Measurements from ENCODE around the gene RYR3.

The RYR3 gene

GRCh38 chr15:33623010-33623409 is 312.2 kb downstream of the RYR3 start:
- H3K4me2 ChIP-seq (ENCODE audit: low read depth, low read length, poor library complexity, severe bottlenecking): no peak overlapping the region
- no peaks in the 10 kb centered on the region for H4K20me1 ChIP-seq (ENCODE audit: insufficient read depth, low read length, poor library complexity, severe bottlenecking)
- peaks cover 9% of the 10 kb centered on the region for H3K27me3 ChIP-seq (ENCODE audit: insufficient read depth, low read length, poor library complexity, severe bottlenecking)
- no peaks in the 10 kb centered on the region for H3K4me1 ChIP-seq (ENCODE audit: insufficient read depth, low read length, poor library complexity, severe bottlenecking)
- H3K9me3 ChIP-seq (ENCODE audit: insufficient read depth, low read depth, low read length): no peaks in the 10 kb centered on the region
- no peaks in the 10 kb centered on the region for H3K79me2 ChIP-seq (ENCODE audit: insufficient read depth, low read length)
- no peaks in the 10 kb centered on the region for H3K36me3 ChIP-seq (ENCODE audit: insufficient read depth, low read length)
- no peak for TF ChIP-seq EZH2phosphoT487 (IDR thresholded peaks at IDR 0.05; ENCODE audit: borderline replicate concordance)
- peak; percentile 66 for TF ChIP-seq CTCF (conservative IDR thresholded peaks at IDR 0.05; ENCODE audit: low read length)
- H2AFZ ChIP-seq (ENCODE audit: low read length): no peak overlapping the region
- no peaks in the 10 kb centered on the region for H3K9me2 ChIP-seq (replicated peaks; ENCODE audit: low read depth, low read length)
- H3F3A ChIP-seq (ENCODE audit: low read depth): no peaks in the 10 kb centered on the region
- H3K9ac ChIP-seq (ENCODE audit: low read depth, low read length, poor library complexity, severe bottlenecking): no peak overlapping the region
- no peak overlapping the region for H3K4me3 ChIP-seq (ENCODE audit: low read length, poor library complexity, severe bottlenecking)

- no peak for TF ChIP-seq EZH2phosphoT487 (IDR thresholded peaks at IDR 0.05; ENCODE audit: borderline replicate concordance)
- no peak for TF ChIP-seq CTCF (conservative IDR thresholded peaks at IDR 0.05; ENCODE audit: low read length)
- Histone ChIP-seq H2AFZ (ENCODE audit: low read length) (no peak overlapping the region), H3F3A (ENCODE audit: low read depth) (no peaks in the 10 kb centered on the region), H3K27me3 (ENCODE audit: insufficient read depth, low read length, poor library complexity, severe bottlenecking) (peaks cover 9% of the 10 kb centered on the region), H4K20me1 (ENCODE audit: insufficient read depth, low read length, poor library complexity, severe bottlenecking) (no peaks in the 10 kb centered on the region), H3K9me3 (ENCODE audit: insufficient read depth, low read depth, low read length) (no peaks in the 10 kb centered on the region), H3K4me2 (ENCODE audit: low read depth, low read length, poor library complexity, severe bottlenecking) (no peak overlapping the region), H3K4me3 (ENCODE audit: low read length, poor library complexity, severe bottlenecking) (no peak overlapping the region), H3K36me3 (ENCODE audit: insufficient read depth, low read length) (no peaks in the 10 kb centered on the region), H3K9me2 (replicated peaks; ENCODE audit: low read depth, low read length) (no peaks in the 10 kb centered on the region), H3K9ac (ENCODE audit: low read depth, low read length, poor library complexity, severe bottlenecking) (no peak overlapping the region), H3K79me2 (ENCODE audit: insufficient read depth, low read length) (no peaks in the 10 kb centered on the region), H3K4me1 (ENCODE audit: insufficient read depth, low read length, poor library complexity, severe bottlenecking) (no peaks in the 10 kb centered on the region)
Observed at GRCh38 chr15:33624439-33624838, 313.7 kb downstream of the RYR3 start.

DNA sequence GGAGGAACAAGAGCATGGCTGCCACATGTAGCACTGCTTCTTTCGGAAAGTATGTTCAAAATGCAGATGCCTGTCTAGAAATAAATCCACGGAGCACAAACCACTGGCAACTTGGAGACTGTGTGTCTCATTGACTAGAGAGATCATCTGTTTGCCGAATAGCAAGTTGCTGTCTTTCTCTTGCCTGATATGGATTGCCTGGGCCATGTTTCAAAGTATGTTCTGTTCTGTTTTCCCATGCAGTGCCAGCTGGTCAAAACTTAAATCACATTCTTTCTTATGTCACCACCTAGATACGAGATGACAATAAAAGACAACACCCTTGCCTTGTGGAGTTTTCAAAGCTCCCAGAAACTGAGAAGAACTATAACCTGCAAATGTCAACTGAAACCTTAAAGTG is 318.9 kb downstream of the RYR3 start:
- H3K79me2 ChIP-seq (ENCODE audit: insufficient read depth, low read length): no peaks in the 10 kb centered on the region
- H3K4me3 ChIP-seq (ENCODE audit: low read length, poor library complexity, severe bottlenecking): no peak overlapping the region
- H3K36me3 ChIP-seq (ENCODE audit: insufficient read depth, low read length): no peaks in the 10 kb centered on the region
- H3K4me2 ChIP-seq (ENCODE audit: low read depth, low read length, poor library complexity, severe bottlenecking): no peak overlapping the region
- H3K4me1 ChIP-seq (ENCODE audit: insufficient read depth, low read length, poor library complexity, severe bottlenecking): no peaks in the 10 kb centered on the region
- H2AFZ ChIP-seq (ENCODE audit: low read length): no peak overlapping the region
- peaks cover 9% of the 10 kb centered on the region for H3K27me3 ChIP-seq (ENCODE audit: insufficient read depth, low read length, poor library complexity, severe bottlenecking)
- H3K9ac ChIP-seq (ENCODE audit: low read depth, low read length, poor library complexity, severe bottlenecking): no peak overlapping the region
- no peaks in the 10 kb centered on the region for H3K9me2 ChIP-seq (replicated peaks; ENCODE audit: low read depth, low read length)
- H3K9me3 ChIP-seq (ENCODE audit: insufficient read depth, low read depth, low read length): no peaks in the 10 kb centered on the region
- TF ChIP-seq EZH2phosphoT487 (IDR thresholded peaks at IDR 0.05; ENCODE audit: borderline replicate concordance) (no peak), CTCF (conservative IDR thresholded peaks at IDR 0.05; ENCODE audit: low read length) (no peak)
- H4K20me1 ChIP-seq (ENCODE audit: insufficient read depth, low read length, poor library complexity, severe bottlenecking): no peaks in the 10 kb centered on the region
- H3F3A ChIP-seq (ENCODE audit: low read depth): no peaks in the 10 kb centered on the region
